ENCODE results near the gene GSTP1.

Gene GSTP1

DNA sequence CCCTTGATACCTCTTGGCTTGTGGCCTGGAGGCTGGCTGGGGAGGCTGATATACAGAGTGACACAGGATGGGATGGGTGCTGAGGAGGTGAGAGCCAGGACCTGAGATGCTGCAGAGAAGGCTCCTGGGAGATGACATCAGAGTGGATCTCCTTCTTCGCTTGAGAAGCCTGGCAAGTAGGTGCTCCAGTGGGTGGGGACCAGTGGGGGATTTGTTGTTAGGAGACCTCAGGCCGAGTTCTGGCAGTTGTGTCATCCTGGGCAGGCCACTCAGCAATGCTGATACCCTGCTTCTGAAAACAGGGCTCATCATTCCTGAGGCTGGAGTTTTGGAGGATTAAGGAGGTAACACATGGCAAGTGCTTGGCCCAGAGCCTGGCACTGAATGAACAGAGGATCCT is 21.2 kb downstream of the GSTP1 start:
- TF ChIP-seq, protein P1, sequence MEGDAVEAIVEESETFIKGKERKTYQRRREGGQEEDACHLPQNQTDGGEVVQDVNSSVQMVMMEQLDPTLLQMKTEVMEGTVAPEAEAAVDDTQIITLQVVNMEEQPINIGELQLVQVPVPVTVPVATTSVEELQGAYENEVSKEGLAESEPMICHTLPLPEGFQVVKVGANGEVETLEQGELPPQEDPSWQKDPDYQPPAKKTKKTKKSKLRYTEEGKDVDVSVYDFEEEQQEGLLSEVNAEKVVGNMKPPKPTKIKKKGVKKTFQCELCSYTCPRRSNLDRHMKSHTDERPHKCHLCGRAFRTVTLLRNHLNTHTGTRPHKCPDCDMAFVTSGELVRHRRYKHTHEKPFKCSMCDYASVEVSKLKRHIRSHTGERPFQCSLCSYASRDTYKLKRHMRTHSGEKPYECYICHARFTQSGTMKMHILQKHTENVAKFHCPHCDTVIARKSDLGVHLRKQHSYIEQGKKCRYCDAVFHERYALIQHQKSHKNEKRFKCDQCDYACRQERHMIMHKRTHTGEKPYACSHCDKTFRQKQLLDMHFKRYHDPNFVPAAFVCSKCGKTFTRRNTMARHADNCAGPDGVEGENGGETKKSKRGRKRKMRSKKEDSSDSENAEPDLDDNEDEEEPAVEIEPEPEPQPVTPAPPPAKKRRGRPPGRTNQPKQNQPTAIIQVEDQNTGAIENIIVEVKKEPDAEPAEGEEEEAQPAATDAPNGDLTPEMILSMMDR (conservative IDR thresholded peaks at IDR 0.05), result no peak
- TF ChIP-seq ZFX (IDR thresholded peaks at IDR 0.05), result no peak
- H3K27ac ChIP-seq, result no peak overlapping the region

- H3K27ac ChIP-seq, result no peak overlapping the region
Measured at GRCh38 chr11:67605231-67606011, 21.8 kb downstream of the GSTP1 start.

GRCh38 chr11:67606093-67606491 is 22.5 kb downstream of the GSTP1 start:
- TF ChIP-seq ZFX (IDR thresholded peaks at IDR 0.05), result no peak
- TF ChIP-seq, protein P1 (conservative IDR thresholded peaks at IDR 0.05), result no peak
- H3K27ac ChIP-seq, result peak overlapping the region; percentile 86

More at GRCh38 chr11:67605231-67606011, 21.8 kb downstream of the GSTP1 start:
- TF ChIP-seq, protein P1 (conservative IDR thresholded peaks at IDR 0.05), result no peak
- no peak for TF ChIP-seq ZFX (IDR thresholded peaks at IDR 0.05)

DNA sequence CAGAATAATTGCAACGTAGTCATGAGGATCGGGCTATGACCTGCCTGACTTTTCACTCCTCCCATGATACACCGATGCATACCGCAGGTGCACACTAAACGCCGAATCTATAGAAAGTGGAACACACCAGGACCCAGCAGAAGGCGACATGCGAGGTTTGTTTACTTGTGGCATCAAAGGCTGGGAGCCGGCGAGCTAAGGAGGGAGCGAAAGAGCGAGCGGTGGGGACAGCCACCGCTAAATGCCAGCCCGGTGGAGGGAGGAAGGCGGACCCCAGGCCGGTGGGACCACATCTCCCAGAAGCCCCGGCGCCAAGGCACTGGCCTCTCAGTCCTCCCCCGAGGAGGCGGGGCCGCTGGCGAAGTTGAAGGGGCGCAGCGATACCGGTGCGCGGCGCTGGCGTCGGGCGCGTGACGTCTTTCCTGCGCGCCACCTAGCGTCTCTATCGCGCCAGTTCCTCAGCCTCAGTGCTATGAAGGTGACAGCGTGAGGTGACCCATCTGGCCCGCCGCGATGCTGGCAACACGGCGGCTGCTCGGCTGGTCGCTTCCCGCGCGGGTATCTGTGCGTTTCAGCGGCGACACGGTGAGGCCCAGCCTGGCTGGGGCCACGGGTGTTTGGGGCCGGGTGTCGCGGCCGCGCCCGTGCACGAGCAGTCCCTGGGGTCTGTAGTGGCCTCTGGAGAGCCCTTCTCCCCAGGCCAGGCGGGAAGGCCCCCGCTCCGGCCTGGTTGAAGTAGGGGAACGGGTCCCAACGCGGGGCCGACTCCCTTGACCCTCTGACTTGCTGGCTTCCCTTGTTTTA is 23.1 kb downstream of the GSTP1 start, which contains the start of gene NDUFV1:
NDUFV1 (plus strand) TSS at position 445 of the 804 bp plus-strand sequence; CDS start at position 514, 69 bp downstream.
- TF ChIP-seq, protein P1 (conservative IDR thresholded peaks at IDR 0.05), result peak; percentile 75
- peak; percentile 76; the same call in 1 of the 2 replicates for TF ChIP-seq ZFX (IDR thresholded peaks at IDR 0.05)
- H3K27ac ChIP-seq, result peak within 1 kb of the TSS; percentile 86

GRCh38 chr11:67607507-67607906 is 23.9 kb downstream of the GSTP1 start:
- peak overlapping the region; percentile 86 for H3K27ac ChIP-seq
- TF ChIP-seq ZFX (IDR thresholded peaks at IDR 0.05), result no peak
- TF ChIP-seq, protein P1 (conservative IDR thresholded peaks at IDR 0.05), result no peak

DNA sequence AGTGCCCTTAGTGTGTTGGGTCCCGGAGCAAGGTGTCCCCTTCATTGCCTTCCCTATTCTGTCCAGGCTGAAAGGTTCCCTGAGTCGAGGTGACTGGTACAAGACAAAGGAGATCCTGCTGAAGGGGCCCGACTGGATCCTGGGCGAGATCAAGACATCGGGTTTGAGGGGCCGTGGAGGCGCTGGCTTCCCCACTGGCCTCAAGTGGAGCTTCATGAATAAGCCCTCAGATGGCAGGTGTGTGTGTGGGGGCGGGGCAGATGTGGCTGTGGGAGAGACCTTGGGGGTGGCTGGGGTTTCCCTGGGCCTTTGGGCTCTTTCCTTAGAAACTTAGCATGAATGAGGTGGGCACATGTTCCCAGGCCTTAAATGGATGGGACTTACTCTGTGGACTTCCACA is 24.9 kb downstream of the GSTP1 start:
- TF ChIP-seq, protein P1 (conservative IDR thresholded peaks at IDR 0.05), result no peak
- TF ChIP-seq ZFX (IDR thresholded peaks at IDR 0.05), result no peak
- no peak overlapping the region for H3K27ac ChIP-seq

DNA sequence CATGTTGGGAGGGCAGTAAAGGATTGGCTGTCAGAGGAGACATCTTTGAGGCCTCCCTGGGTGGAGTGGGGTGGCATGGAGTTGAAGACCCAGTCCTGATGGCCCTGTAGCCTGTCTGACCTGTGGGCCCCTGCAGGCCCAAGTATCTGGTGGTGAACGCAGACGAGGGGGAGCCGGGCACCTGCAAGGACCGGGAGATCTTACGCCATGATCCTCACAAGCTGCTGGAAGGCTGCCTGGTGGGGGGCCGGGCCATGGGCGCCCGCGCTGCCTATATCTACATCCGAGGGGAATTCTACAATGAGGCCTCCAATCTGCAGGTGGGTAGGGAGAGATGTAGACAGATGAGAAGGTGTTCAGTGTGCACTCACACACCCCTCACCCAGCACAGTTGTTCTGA is 25.7 kb downstream of the GSTP1 start:
- no peak for TF ChIP-seq ZFX (IDR thresholded peaks at IDR 0.05)
- TF ChIP-seq, protein P1 (conservative IDR thresholded peaks at IDR 0.05), result no peak
- H3K27ac ChIP-seq, result no peak overlapping the region

Measured in C4-2B (cell line).